HG03175 (cell line): Measurements from ENCODE around the gene SLC17A3.

ENCODE experiments used
- ATAC-seq: cut with Tn5 transposase; IDR thresholded peaks from one replicate; pipeline ENCODE4 v1.9.1; 2021; ENCODE audit warnings: mild to moderate bottlenecking, moderate library complexity; ENCODE audit not compliant: unreplicated experiment

The SLC17A3 gene

DNA sequence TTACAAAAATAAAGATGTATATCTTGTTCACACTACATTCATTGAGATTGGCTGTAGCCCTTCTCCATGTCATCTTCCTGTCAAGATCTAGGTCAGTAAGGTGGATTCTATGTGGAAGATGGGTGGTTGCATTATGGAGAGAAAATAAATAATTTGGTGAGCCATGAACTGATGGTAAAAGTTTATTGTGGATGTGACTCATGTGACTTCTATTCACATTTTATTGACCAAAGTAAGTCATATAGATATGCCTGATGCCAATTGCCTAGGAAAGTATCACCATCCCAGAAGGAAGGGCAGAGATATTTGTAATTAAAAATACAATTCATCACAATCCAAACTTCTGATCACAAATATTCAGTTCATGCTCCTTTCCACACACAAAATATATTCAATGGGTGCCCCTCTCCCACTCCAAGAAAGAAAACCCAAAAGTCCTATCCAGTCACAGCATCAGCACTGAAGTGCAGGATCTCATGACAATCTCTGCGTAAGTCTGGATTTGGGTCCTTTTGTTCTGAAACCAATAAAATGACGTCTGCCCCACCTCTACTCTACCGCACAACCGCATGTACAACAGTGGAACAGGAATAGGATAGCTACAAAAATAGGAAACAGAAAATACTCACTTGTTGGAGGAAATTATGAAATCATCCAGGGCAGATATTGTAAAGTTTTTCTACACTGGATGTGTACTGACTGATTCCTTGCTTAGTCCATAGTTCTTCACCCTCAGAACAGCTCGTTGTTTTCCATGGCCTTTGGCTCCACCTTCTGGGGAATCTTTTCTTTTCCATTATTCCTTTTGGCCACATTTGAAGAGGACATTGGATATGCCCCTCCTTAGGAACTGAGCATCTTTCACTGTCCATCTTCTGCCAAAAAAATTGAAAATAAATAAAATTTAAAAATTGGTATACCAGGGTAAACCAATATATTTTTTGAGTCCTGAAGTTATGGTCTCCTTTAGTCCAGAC is 16.1 kb upstream of the SLC17A3 start:
- ATAC-seq = no peak

DNA sequence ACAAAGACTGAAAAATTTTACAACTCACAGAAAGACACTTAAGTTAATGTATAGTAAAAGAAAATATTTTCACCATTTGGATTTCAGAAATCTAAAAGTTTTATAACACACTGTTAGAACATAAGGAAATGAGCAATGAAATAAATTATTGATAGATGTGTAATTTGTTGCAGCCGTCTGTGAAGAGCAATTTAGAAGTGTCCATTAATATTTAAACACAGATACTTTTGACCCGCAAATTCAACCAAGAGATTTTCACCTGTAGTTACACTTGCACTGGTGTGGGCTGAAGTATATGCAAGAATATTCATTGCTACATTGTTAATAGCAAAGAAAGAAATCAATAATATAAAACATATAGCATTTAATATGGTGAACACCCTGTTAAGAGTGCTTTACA is 14.6 kb upstream of the SLC17A3 start:
- no peak for ATAC-seq

DNA sequence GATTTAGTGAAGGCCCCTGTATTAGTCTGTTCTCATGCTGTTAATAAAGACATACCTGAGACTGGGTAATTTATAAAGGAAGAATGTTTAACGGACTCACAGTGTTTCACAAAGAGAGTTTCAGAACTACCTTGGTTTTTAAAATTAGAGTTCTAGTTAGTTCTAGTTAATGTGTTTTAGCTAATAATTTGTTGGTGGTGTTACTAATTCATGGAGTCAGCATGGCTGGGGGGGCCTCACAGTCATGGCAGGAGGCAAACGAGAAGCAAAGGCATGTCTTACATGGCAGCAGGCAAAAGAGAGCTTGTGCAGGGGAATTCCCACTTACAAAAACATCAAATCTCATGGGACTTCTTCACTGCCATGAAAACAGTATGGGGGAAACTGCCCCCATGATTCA is 12.0 kb upstream of the SLC17A3 start:
- ATAC-seq = no peak

DNA sequence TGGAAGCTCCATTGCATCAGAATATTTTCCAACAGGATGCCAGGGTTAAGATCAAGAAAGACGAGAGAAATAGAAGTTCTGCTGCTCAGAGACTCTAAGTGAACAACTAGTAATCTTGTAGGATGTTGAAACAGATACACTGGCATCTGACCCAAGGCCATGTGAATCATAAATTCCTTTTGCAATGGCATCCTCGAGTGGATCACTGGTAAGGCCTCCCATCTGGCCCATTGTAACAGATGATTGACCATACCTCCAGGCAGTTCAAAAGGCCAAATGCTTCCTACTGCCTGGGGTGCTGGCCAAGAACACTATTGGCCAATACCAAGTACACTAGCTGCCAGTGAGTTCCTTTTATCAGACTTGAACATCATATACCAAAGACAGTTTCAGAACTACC is 9.9 kb upstream of the SLC17A3 start:
- ATAC-seq = no peak

DNA sequence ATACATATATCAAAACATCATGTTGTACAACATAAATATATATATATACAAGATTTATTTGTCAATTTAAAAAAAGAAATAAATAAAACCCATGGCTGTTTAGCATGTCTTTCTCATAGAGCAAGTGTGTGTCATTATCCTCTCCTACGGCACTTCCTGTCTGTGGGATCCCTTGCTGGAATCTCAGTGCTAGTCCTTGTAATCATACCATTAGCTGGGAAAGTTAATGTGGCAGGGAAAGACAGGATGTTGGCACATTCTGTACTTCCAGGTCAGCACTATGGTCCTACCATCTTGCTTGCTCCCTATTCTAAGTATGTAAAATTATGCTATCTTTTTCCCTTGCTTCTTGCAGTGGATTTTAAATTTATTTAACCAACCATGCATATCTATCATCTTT is 9.5 kb upstream of the SLC17A3 start:
- ATAC-seq = no peak

DNA sequence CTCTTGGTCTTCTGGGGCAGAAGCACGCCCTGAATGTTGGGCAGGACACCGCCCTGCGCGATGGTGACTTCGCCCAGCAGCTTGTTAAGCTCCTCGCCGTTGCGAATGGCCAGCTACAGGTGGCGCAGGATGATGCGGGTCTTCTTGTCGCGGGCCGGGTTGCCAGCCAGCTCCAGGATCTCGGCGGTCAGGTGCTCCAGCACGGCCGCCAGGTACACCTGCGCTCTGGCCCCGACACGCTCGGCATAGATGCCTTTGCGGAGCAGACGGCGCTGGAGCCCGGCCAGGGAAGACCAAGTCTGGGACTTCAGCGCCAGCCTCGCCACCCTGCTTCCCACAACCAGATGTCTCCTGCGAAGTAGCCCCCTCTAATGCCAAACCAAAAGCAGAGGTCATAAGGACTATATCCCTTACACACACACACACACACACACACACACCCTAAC is 8.0 kb upstream of the SLC17A3 start:
- ATAC-seq = no peak

DNA sequence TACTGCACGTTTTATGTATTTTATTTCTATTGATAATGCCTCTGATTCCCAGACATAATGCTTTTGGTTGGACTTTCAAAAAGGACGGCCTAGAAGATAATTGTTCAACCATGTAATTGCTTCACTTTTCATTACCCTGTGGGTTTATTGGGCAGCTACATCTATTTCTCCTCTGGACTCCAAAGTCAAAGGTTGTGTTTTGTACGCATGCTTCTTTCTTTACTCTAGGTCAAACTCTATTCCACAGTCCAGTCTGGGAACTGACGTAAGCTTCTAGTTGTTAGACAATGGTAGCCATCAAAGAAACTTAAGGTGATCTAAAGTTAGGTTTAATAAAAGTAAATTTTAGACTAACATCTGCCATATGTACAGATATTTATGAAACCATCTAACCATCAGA is 6.6 kb upstream of the SLC17A3 start:
- no peak for ATAC-seq

DNA sequence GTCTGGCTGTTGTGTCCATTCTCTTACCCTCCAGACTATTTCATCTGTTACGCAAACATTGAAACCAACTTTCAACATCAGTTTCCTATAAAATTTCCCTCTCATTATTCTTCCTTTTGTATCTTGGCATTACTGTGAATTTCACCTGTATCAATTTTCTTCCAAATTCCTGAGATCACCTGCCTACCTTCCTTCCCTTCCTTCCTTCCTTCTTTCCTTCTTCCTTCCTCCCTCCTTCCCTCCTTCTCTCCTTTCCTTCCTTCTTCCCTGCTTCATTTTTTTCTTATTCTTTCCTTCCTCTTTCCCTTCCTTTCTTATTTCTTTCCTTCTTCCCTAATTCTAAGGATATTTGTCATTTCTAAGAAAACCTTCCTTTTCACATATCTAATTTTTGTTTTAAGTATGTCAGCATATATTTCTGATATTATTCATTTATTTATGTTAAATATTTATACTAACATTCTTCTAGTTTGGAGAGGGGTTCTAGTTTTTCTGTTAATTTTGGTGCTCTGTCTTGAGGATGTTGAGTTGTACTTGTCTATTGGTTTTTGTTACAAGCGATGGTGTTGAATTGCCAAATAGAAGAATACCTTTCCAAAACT is 4.8 kb upstream of the SLC17A3 start:
- no peak for ATAC-seq

DNA sequence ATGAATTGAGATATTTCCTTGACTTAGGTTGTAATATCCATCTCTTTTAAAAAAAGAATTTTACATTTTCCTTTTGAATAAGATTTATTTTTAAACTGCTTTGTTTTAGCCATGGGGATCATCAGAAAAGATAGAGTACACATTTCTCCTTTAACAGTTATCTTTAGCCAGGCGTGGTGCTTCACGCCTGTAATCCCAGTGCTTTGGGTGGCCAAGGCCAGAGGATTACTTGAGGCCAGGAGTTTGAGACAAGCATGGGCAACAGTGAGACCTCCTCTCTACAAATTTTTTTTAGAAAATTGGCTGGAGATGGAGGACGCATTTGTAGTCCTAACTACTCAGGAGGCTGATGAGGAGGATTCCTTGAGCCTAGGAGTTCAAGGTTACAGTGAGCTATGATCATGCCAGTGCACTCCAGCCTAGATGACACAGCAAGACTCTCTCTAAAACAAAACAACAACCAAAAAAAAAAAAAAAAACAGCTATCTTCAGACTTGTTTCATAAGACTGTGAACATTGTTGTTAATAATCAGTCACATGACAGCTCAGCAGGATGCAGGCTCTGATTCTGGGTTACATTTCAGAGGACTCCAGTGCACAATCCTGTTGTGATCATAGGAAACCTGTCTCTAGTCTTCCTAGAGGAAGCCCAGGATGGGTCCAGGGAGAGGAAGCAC is 2.0 kb upstream of the SLC17A3 start:
- no peak for ATAC-seq

DNA sequence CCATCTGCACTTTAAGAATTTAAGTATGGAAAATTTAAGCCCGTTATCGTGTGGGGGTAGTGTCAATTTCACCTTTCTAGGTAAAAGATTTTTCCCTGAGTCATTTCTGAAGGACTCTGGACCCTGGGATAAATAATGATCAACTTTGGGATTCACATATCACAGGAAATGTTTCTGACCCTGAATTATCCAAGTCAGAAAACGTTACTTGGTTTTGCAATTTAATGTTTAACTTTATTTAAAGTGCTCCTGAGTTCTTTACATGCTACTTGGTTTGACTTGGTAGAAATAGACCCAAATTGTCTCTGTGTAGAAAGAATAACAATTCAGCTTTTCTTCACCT is 1.5 kb upstream of the SLC17A3 start:
- no peak for ATAC-seq

DNA sequence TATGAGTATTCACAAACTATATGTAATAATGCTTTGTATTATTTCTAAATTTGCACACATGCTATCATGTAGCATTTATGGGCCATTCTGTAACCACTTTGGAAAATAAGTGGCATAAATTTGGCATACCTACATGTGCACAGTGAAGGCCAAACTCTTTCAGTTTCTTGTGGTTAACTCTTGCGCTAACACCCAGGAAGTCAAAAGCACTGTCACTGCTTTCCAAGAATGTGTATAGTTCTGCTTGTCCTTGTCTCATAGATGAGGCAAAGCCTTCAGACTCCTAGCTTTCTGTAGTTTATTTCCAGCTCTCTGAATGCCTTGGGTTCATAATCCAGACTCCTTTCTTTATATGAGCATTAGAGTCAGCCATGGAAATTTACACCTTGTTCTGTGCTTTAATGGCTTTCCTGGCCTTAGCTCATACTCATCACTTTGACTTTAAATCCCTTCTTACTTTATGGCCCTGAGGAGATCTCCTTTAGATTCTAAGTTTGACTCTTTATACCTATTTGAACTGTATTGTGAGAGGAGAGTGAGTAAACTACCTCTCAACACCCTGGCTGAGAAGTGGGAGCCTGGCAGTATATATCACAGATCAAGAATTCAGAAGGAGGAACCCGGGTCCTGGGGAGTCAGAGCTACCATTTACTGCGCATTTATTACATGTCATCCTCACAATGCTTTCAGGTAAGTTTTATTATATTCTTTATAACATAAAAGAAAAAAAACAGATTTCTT is 949 bp upstream of the SLC17A3 start:
- ATAC-seq = no peak

DNA sequence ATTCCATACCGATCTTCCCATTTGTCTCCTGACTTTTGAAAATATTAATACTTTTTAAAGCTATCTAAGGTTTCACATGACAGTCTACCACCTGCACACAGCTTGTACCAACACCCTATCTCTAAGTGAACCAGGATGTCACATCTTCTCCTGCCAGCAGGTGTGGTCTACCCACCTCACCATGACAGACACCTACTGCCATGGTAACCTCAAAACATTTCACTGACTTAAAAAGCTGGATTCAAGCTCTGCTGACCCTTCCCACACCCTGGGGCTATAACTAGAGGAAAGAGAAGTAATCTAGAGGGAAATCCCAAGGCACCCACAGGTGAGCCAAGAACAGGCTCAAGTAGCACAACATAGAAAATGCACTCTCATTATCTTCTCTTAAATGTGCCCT is 1.2 kb downstream of the SLC17A3 start:
- no peak for ATAC-seq

DNA sequence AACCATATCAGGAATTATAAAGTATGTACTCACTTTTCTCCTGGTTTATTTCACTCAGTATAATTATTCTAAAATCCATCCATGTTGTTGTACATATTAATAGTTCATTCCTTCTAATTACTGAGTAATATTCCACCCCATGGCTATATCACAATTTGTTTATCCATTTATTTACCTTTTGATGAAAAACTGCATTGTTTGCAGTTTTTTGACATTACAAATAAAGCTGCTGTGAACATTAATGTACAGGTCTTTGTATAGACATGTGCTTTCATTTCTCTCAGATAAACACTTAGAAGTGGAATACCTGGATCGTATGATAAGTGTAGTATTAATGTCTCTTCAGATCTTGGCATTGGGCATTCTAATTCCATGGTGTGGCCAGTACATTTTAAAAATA is 4.2 kb downstream of the SLC17A3 start:
- ATAC-seq = no peak

DNA sequence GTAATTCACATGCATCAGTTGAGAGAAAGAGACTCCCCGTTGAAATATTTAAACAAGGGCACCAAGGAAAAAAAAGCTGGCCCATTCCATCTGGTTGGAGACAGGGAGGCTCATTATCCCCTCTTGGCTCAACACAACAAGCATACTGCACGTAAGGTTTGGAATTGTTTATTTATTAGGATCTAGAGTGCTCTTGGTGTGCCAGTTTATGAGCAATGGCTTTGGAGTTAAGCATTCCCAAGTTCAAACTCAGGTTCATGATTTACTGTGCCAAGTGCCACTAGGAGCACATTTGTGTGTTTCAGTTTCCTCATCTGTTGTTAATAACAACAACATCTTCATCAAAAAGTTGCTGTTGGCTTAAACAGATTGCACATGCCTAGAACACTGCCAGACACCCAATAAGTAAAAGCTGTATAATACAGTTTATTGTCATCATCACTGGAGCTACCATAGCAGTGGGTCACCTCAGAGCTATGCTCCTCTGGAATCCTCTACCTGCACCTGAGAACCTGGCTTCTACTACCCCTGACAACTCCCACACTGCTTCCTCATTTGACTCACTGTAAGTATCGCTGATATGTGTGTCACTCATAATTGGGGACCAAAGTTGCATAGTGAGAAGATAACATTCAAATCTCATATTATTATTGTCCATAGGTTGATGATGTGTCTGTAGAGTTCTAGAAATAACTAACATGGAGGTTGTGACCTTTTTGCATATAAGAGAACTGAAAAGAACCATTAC is 5.4 kb downstream of the SLC17A3 start:
- no peak for ATAC-seq

DNA sequence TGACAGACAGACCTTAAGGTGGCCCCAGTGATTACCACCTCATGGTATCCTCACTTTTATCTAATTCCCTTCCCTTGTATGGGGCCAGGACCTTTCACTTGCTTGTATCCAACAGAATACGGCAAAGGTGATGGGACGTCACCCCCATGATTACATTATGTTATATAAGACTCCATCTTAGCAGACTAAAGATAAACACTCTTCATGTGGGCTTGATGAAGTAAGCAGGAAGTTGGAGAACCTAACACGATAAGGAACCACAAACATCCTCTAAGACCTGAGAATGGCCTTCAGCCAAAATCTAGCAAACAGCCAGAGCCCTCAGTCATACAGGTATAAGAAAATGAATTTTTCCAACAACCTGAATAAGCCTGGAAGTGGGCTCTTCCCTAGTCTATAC is 8.0 kb downstream of the SLC17A3 start:
- no peak for ATAC-seq

DNA sequence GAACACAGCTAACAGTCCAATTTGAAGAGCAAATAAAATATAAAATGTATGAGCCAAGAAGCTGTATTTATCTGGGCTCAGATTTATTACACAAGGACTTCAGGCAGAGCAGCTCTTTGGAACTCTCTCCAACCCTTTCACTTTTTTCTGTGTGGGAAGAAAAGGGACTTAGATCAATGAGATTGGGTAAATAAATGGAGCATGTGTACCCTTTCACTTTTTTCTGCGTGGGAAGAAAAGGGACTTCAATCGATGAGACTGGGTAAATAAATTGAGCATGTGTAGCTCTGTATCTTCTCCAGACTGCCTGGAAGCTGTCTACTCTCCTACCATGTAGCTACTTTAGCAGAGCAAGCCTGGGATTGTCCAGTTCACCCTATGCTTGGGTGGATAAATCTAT is 10.7 kb downstream of the SLC17A3 start:
- ATAC-seq = no peak

DNA sequence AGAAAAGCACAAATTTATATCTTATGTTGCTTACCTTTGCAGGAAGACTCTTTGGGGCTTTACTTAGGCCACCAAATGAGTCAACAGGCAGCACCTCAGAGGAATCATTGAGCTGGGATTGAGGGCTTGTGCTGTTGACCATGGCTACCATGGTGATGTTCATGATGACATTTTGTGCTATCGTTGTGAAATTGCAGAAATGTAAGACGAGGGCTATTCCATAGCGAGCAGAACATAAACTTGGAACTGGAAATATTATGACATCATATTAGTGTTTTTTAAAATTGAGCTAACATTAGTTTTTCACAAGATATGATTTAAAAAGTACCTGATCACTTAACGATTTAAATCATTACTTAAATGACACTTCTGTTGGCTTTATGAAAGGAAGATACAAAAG is 11.8 kb downstream of the SLC17A3 start:
- no peak for ATAC-seq

DNA sequence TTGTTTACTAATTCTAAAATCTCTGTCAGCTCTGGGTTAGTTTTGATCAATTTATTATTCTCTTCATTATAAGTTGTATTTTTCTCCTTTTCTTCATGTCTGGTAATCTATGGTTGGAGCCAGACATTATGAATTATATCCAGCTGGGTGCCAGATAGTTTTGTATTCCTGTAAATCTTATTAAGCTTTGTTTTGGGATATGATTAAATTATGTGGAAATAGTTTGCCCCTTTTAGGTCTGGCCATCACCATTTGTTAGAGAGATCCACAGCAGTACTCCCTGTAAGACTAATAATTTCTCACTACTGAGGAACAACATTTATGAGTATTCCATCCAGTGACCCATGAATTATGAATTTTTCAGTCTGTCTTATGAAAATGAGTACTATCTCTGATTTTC is 21.3 kb downstream of the SLC17A3 start:
- ATAC-seq = no peak

DNA sequence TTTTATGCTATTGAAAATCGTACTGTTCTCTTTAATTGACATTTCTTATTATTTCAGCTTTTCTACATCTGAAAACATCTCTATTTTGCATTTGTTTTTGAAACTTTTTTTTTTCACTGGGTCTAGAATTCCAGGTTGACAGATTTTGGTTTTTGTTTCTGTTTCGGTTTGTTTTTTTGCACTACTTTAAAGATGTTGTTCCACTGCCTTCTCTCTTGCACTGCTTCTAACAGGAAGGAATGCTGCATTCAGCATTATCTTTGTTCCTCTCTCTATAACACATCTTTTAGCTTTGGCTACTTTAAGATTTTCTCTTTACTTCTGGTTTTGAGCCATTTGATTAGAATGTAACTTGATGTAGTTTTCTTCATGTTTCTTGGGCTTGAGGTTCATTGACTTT is 22.1 kb downstream of the SLC17A3 start:
- ATAC-seq = no peak

DNA sequence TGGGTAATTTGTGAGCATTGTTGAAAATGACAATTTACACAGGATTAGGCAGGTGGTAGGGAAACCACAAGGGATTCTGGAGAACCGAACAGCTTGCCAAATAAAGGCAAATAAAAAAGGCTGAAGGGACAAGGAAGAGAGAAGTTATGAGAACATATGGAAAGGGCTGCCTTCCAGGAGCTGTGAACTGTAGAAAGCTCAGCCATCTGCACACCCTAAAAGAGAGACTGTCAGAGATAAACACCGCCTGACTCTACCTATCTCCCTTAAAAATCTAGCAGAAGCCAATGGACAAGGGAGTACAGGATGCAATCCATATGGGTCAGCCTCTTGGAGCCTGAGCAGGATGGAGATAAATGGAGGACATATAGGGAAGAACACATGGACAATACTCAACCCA is 29.5 kb downstream of the SLC17A3 start:
- no peak for ATAC-seq

DNA sequence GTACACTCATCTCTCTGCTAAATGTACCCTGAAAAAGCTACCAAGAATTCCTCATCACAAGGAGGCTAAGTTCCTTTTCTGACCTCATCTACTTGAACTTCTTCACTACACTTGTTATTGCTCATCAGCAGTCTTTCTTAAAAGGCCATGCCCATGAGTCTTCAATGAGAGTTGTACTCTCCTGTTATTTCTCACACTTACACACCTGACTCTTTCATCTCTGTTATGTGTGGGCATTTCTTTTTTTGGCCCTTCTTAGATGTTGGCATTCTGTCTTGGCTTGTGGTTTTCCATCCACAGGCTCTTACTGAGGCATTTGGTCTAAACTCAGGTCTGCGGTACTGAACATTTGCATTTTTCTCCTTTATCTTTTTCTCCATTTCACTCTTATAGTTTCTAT is 31.5 kb downstream of the SLC17A3 start:
- ATAC-seq = no peak
